Endothelial cell of umbilical vein (primary cell): ENCODE measurements around the gene AMD1. TPM values are rescaled to one million over a fixed set of nuclear protein-coding genes. Genes with fewer than 3 reads are reported as not detected.

Experiments
- BruUV-seq: library from RNA; stranded (reverse); fragments of 400-500 nt; replicated peaks from 2 replicates; lab custom pipeline; 2021; lab: Mats Ljungman, UMichigan
- CTCF ChIA-PET: fragments of 300-600, 350-600 bp; sonication (Branson Sonifier 250); formaldehyde crosslinking; loops from one replicate; lab custom pipeline; 2021; ENCODE audit warnings: antibody characterized with exemption, inconsistent platforms; lab: Charles Lee
- POLR2A ChIA-PET: fragments of 300-600, 350-600 bp; sonication (Branson Sonifier 250); formaldehyde crosslinking; loops from one replicate; lab custom pipeline; 2021; ENCODE audit warnings: antibody characterized with exemption, inconsistent platforms; lab: Charles Lee
- DNase-seq: peaks from one replicate; pipeline ENCODE4 v3.0.0-alpha.2; 2011; ENCODE audit warnings: low read depth, low spot score
- FAIRE-seq: peaks from 2 replicates; lab custom pipeline; 2011; peaks lifted over from hg19 to GRCh38; lab: Jason Lieb, UNC
- H2AFZ ChIP-seq: 2 replicates; pipeline ENCODE4 v1.6.0; 2012; ENCODE audit warnings: low read depth, low read length, control low read depth, inconsistent platforms
- H3K27ac ChIP-seq: 2 replicates; pipeline ENCODE4 v1.5.1; 2011; ENCODE audit warnings: low read depth, mild to moderate bottlenecking, control low read depth, low read length, moderate library complexity; ENCODE audit not compliant: insufficient read depth
- H3K27me3 ChIP-seq, 2 experiments: 2 replicates each; pipeline versions ENCODE4 v1.6.0 to v1.6.1; 2011; ENCODE audit warnings: low read length in 2 of 2, mixed read lengths in 1 of 2; ENCODE audit not compliant: control insufficient read depth in 2 of 2, insufficient read depth in 2 of 2
- H3K36me3 ChIP-seq, 2 experiments: 2 replicates in 1 of 2; 3 replicates in 1 of 2; pipeline ENCODE4 v1.5.1; 2011; ENCODE audit warnings: low read length in 2 of 2, mild to moderate bottlenecking in 1 of 2, moderate library complexity in 1 of 2; ENCODE audit not compliant: control insufficient read depth in 2 of 2, insufficient read depth in 2 of 2; ENCODE audit errors: extremely low read depth in 1 of 2
- H3K4me1 ChIP-seq: 3 replicates; pipeline ENCODE4 v1.5.1; 2011; ENCODE audit warnings: mild to moderate bottlenecking, low read length; ENCODE audit not compliant: control insufficient read depth, insufficient read depth; ENCODE audit errors: extremely low read depth
- H3K4me2 ChIP-seq: 2 replicates; pipeline ENCODE4 v1.6.1; 2011; ENCODE audit warnings: low read length, control low read depth, mixed read lengths; ENCODE audit not compliant: insufficient read depth
- H3K4me3 ChIP-seq, 3 experiments: fragments of 200-600 bp in 1 of 3; sonication (generic), shearing (Covaris generic) in 1 of 3; replicated peaks in 1 of 3; 2 replicates each; pipeline ENCODE4 v1.5.1; 2011 to 2016; ENCODE audit warnings: control low read depth in 3 of 3, low read length in 3 of 3, mild to moderate bottlenecking in 2 of 3, inconsistent platforms in 1 of 3, low read depth in 1 of 3, moderate library complexity in 1 of 3; ENCODE audit not compliant: insufficient read depth in 1 of 3
- H3K79me2 ChIP-seq: 2 replicates; pipeline ENCODE4 v1.6.0; 2012; ENCODE audit warnings: low read length, inconsistent platforms; ENCODE audit not compliant: control insufficient read depth, insufficient read depth
- H3K9ac ChIP-seq: replicated peaks from 2 replicates; pipeline ENCODE3; 2011; ENCODE audit warnings: low read length, control low read depth; ENCODE audit not compliant: insufficient read depth; ENCODE audit errors: extremely low read depth
- H3K9me1 ChIP-seq: replicated peaks from 3 replicates; pipeline ENCODE4 v1.6.0; 2011; ENCODE audit warnings: mild to moderate bottlenecking, low read length; ENCODE audit not compliant: control insufficient read depth, insufficient read depth; ENCODE audit errors: extremely low read depth
- H3K9me3 ChIP-seq: replicated peaks from 2 replicates; pipeline ENCODE4 v1.5.1; 2012; ENCODE audit warnings: low read length, inconsistent platforms; ENCODE audit not compliant: control insufficient read depth, insufficient read depth
- H4K20me1 ChIP-seq: replicated peaks from 2 replicates; pipeline ENCODE3; 2011; ENCODE audit warnings: mild to moderate bottlenecking, low read length; ENCODE audit not compliant: control insufficient read depth, insufficient read depth; ENCODE audit errors: extremely low read depth
- CTCF ChIP-seq, 2 donors: IDR thresholded peaks; 1 replicate in 1 of 2; 2 replicates in 1 of 2; pipeline ENCODE4 v1.5.1; 2011; ENCODE audit warnings: low read length in 2 of 2, mild to moderate bottlenecking in 2 of 2, moderate library complexity in 2 of 2, control low read depth in 1 of 2, inconsistent platforms in 1 of 2, low read depth in 1 of 2; ENCODE audit not compliant: insufficient read depth in 1 of 2; ENCODE audit errors: extremely low read depth in 1 of 2
- EZH2 ChIP-seq: IDR thresholded peaks from 2 replicates; pipeline ENCODE4 v1.6.1; 2012; ENCODE audit warnings: borderline replicate concordance, low read depth, mild to moderate bottlenecking, moderate library complexity, low read length, inconsistent platforms; ENCODE audit not compliant: severe bottlenecking
- FOS ChIP-seq: IDR thresholded peaks from 2 replicates; pipeline ENCODE4 v1.6.1; 2011; ENCODE audit warnings: mild to moderate bottlenecking, low read length, moderate library complexity, borderline replicate concordance; ENCODE audit not compliant: insufficient read depth
- GATA2 ChIP-seq: IDR thresholded peaks from 2 replicates; pipeline ENCODE4 v1.7.0; 2011; ENCODE audit warnings: low read depth, mild to moderate bottlenecking, moderate library complexity, mixed read lengths, low read length; ENCODE audit not compliant: insufficient read length, insufficient read depth
- JUN ChIP-seq: IDR thresholded peaks from 2 replicates; pipeline ENCODE4 v1.6.1; 2011; ENCODE audit warnings: borderline replicate concordance, low read depth; ENCODE audit not compliant: insufficient read length, insufficient read depth
- MAX ChIP-seq: IDR thresholded peaks from 2 replicates; pipeline ENCODE4 v1.6.1; 2011; ENCODE audit not compliant: insufficient read depth, insufficient read length
- MYC ChIP-seq: IDR thresholded peaks from one replicate; pipeline ENCODE4 v1.6.1; 2011; ENCODE audit warnings: mild to moderate bottlenecking, low read depth, low read length
- POLR2A ChIP-seq: IDR thresholded peaks from 2 replicates; pipeline ENCODE4 v1.6.1; 2012; ENCODE audit warnings: low read depth, mild to moderate bottlenecking, control low read depth, low read length
- POLR2AphosphoS5 ChIP-seq: IDR thresholded peaks from 2 replicates; pipeline ENCODE4 v1.6.1; 2012; ENCODE audit warnings: low read depth, mild to moderate bottlenecking, control low read depth, low read length, moderate library complexity; ENCODE audit not compliant: insufficient read depth
- dilution Hi-C: fragments of 300-500 bp; cut with MboI; formaldehyde crosslinking; loops from one replicate; pipeline ENCODE4 v1.15.0; 2019; ENCODE audit warnings: low sequenced_read_pairs; ENCODE audit not compliant: extremely low pct_ligation_motif_present
- intact Hi-C: fragments of 100-400 bp; cut with micrococcal nuclease; formaldehyde crosslinking; loops from one replicate; pipeline ENCODE4 v1.10.0; 2022
- polyA plus RNA-seq, 4 experiments: library from polyadenylated mRNA; depleted of rRNA in 3 of 4; stranded (reverse) in 3 of 4; unstranded in 1 of 4; fragments of >200 nt; gene quantifications; 2 replicates each; pipeline versions ENCODE4 v1.2.1 to v1.2.3, GENCODE V29; 2011 to 2012; ENCODE audit warnings: missing spikeins in 1 of 4
- total RNA-seq: library from RNA; stranded (reverse); gene quantifications from 2 replicates; pipeline ENCODE4 v1.2.3, GENCODE V29; 2021

Gene AMD1
- total and polyA plus RNA-seq, 2 donors (not counting 3 experiments of a cell fraction or from before 2014, with no cell fraction given): 13.1 to 48.2 TPM

- Histone ChIP-seq H3K9ac (no peak overlapping the region), H3K4me2 (no peak overlapping the region), H3K4me3 (no peak overlapping the region), H2AFZ (no peak overlapping the region), H3K9me3 (no peaks in the 10 kb centered on the region), H3K27me3 (no peaks in the 10 kb centered on the region), H4K20me1 (no peaks in the 10 kb centered on the region), H3K36me3 (peaks cover 14 to 19% of the 10 kb centered on the region in 2 experiments), H3K27ac (no peak overlapping the region), H3K79me2 (peaks cover 2% of the 10 kb centered on the region), H3K9me1 (no peaks in the 10 kb centered on the region), H3K4me1 (no peaks in the 10 kb centered on the region)
- ChIA-PET POLR2A (interaction anchor here (0.6 kb wide), 1 partner anchor 82 kb away, joined by 3 read pairs; the partner anchor contains the start of gene CDK19), CTCF (interaction anchor here (0.9 to 1.0 kb wide), 2 partner anchors 10 to 369 kb away, joined by 3 read pairs; no protein-coding TSS in a partner anchor)
- DNase-seq: no peak
- dilution Hi-C loops (no loop called here), intact Hi-C loops (no loop called here)
- TF ChIP-seq MAX (no peak), POLR2AphosphoS5 (no peak), JUN (no peak), MYC (no peak), GATA2 (no peak), CTCF (IDR thresholded peaks at IDR 0.05; ENCODE audit: extremely low read depth in 1 of 2, insufficient read depth in 1 of 2, low read depth in 1 of 2, low read length in 2 of 2) (no peak), EZH2 (no peak), FOS (no peak), POLR2A (no peak)
- FAIRE-seq: no peak
- BruUV-seq: no TSS peak
Measured at GRCh38 chr6:110897433-110897832, 22.8 kb downstream of the AMD1 start.
